Stomach smooth muscle (tissue), 2 donors: ENCODE data around the gene TRIM72.

Experiments
- H3K27ac ChIP-seq: one replicate; pipeline ENCODE4 v1.7.0; 2013; ENCODE audit warnings: mild to moderate bottlenecking, low read length, inconsistent platforms
- H3K27me3 ChIP-seq, 2 donors: one replicate each; pipeline ENCODE4 v1.7.0; 2013; ENCODE audit warnings: low read length in 2 of 2; ENCODE audit not compliant: insufficient read depth in 2 of 2, control insufficient read depth in 1 of 2
- H3K36me3 ChIP-seq, 2 donors: one replicate each; pipeline ENCODE4 v1.7.0; 2013; ENCODE audit warnings: low read length in 2 of 2; ENCODE audit not compliant: control insufficient read depth in 2 of 2, insufficient read depth in 2 of 2
- H3K4me1 ChIP-seq: one replicate; pipeline ENCODE4 v1.7.0; 2013; ENCODE audit warnings: low read length; ENCODE audit not compliant: control insufficient read depth, insufficient read depth
- H3K4me3 ChIP-seq, 2 donors: one replicate each; pipeline ENCODE4 v1.7.0; 2013; ENCODE audit warnings: low read length in 2 of 2
- H3K9ac ChIP-seq, 2 donors: one replicate each; pipeline ENCODE4 v1.7.0; 2013; ENCODE audit warnings: low read length in 2 of 2, mild to moderate bottlenecking in 1 of 2
- H3K9me3 ChIP-seq, 2 donors: one replicate each; pipeline ENCODE4 v1.7.0; 2013; ENCODE audit warnings: low read length in 2 of 2; ENCODE audit not compliant: control insufficient read depth in 2 of 2
- donor health status: healthy.
- donor health status: Pancreatic carcinoma.

Gene TRIM72

DNA sequence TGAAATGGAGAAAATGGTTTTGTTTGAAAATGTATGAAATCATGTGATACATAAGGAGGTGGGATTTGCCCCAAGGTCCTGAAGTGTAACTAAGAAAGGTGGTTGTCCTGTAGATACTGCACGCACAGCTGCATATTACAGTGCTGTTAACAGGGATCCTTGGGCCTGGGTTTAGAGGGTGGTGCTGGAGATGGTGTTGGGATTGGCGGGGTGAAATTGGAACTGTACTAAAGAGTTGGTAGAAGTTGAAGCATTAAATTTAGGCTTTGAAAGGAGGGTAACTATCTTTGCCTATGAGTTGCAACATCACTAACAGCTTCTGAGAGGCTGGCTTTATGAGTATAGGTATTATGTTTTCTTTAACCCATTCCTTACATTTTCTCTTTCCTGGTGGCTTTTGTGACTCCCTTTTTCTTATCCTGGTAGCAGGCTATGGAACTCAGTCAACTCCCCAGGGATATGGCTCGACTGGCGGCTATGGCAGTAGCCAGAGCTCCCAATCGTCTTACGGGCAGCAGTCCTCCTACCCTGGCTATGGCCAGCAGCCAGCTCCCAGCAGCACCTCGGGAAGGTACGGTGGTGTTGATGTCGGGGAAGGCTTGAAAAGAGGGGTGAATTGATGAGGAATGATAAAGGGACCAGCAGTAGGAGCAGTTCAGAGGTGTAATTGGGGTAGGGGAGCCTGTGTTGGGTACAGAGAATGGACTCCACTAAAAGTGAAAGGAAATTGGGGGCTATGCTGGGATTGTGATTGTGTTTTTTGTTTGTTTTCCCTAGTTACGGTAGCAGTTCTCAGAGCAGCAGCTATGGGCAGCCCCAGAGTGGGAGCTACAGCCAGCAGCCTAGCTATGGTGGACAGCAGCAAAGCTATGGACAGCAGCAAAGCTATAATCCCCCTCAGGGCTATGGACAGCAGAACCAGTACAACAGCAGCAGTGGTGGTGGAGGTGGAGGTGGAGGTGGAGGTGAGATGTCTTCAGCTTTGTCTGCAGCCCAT lies 30.2 kb upstream of the TRIM72 start:
- peaks cover 33% of the 10 kb centered on the region for H3K4me1 ChIP-seq
- no peak overlapping the region for H3K27ac ChIP-seq
- no peak overlapping the region for H3K4me3 ChIP-seq
- H3K9me3 ChIP-seq = no peaks in the 10 kb centered on the region
- peaks cover 51 to 52% of the 10 kb centered on the region in 2 donors for H3K36me3 ChIP-seq
- H3K9ac ChIP-seq = no peak overlapping the region
- H3K27me3 ChIP-seq = no peaks in the 10 kb centered on the region

DNA sequence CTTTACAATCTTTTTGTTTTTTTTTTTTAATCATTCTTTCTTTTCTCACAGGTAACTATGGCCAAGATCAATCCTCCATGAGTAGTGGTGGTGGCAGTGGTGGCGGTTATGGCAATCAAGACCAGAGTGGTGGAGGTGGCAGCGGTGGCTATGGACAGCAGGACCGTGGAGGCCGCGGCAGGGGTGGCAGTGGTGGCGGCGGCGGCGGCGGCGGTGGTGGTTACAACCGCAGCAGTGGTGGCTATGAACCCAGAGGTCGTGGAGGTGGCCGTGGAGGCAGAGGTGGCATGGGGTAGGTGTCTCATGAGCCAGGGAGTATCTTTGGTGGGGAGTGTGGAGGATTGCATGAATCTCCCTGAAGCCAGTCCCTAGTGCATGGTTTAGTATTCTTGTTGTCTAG lies 29.0 kb upstream of the TRIM72 start:
- Histone ChIP-seq H3K27me3 (no peaks in the 10 kb centered on the region), H3K4me3 (no peak overlapping the region), H3K9me3 (no peaks in the 10 kb centered on the region), H3K36me3 (peaks cover 63 to 64% of the 10 kb centered on the region in 2 donors), H3K27ac (no peak overlapping the region), H3K9ac (no peak overlapping the region), H3K4me1 (peaks cover 27% of the 10 kb centered on the region)

DNA sequence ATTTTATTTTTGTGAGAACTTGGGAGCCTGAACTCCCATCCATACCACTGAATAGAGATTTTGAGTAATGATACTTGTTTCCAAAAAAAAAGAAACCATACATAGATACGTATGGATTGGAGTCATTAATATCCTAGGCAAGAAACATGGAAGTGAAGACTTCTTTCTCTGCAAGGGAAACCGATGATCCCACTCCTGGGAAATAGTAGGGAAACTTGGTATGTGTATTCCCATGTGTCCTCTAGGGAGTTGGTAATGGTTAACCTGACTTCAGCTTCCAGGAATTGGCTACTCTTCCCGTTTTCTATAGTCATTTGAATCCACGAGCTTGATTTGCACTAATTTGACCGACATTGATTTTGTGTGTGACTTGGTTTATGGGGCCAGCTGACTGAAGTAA lies 28.6 kb upstream of the TRIM72 start:
- peaks cover 27% of the 10 kb centered on the region for H3K4me1 ChIP-seq
- peaks cover 67 to 68% of the 10 kb centered on the region in 2 donors for H3K36me3 ChIP-seq
- no peak overlapping the region for H3K27ac ChIP-seq

DNA sequence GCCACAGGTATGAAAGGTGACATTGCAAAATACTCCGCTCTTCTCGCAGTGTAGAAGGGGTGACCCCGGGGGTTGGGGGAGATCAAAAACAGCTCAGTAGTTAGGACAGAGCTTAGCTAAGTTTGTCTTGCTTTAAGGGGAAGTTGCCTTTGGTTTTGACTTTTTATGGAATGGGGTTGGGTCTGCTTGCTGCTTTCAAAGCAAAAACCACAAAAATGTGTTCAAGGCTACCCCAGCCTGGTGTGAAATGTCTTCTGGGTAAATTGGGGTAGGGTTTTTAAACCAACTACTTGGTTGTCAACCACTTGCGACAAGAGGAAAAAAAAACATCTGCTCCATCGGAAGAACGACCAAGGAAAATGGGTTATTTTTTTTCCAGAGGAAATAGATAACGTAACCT lies 27.7 kb upstream of the TRIM72 start:
- Histone ChIP-seq H3K27ac (no peak overlapping the region), H3K4me1 (peaks cover 26% of the 10 kb centered on the region), H3K9me3 (no peaks in the 10 kb centered on the region), H3K27me3 (no peaks in the 10 kb centered on the region), H3K36me3 (peaks cover 75 to 76% of the 10 kb centered on the region in 2 donors), H3K9ac (no peak overlapping the region), H3K4me3 (no peak overlapping the region)

More for the DNA sequence above, 28.6 kb upstream of the TRIM72 start:
- Histone ChIP-seq H3K9ac (no peak overlapping the region), H3K4me3 (no peak overlapping the region), H3K9me3 (no peaks in the 10 kb centered on the region), H3K27me3 (no peaks in the 10 kb centered on the region)

DNA sequence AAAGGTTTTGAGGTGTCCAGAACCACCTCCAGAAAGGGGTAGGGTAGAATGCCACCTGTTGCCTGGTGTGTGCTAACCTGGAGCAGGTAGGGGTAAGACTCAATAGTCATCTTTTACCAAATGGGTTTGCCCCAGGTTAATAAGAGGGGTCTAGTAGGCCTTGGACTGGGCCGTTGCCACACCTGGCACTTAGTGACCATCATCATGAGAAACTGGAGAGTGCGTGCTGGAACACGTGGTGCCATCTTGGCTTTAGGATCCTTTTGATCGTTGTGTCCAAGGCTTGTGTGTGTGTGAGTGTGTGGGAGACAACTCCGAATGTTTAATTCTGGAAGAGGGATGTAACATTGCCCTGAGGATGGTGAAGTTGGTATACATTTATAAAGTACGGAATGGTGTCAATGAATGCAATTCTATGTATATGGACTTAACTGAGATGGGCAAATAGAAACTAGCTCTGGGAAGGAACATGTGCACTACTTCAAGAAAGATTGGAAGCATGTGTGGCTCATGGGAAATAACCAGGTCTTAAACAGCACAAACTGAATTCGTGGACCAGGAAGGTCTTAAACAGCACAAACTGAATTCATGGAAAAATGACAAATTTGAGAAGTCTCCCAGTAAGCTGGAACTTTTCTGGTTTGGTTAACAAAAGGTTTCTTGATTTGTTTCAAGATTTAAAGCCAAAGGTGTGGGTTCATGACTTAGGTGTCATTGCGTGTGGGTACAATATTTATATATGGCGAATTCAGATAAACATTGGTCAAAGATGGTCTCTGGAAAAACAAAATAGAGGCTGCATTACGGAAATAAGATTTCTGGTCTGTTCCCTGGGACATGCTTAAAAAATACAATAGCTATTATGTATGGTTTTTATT lies 26.8 kb upstream of the TRIM72 start:
- H3K9me3 ChIP-seq = no peaks in the 10 kb centered on the region
- peaks cover 85 to 86% of the 10 kb centered on the region in 2 donors for H3K36me3 ChIP-seq
- no peak overlapping the region for H3K27ac ChIP-seq
- no peak overlapping the region for H3K9ac ChIP-seq
- no peaks in the 10 kb centered on the region for H3K27me3 ChIP-seq
- H3K4me3 ChIP-seq = no peak overlapping the region
- peaks cover 16% of the 10 kb centered on the region for H3K4me1 ChIP-seq

DNA sequence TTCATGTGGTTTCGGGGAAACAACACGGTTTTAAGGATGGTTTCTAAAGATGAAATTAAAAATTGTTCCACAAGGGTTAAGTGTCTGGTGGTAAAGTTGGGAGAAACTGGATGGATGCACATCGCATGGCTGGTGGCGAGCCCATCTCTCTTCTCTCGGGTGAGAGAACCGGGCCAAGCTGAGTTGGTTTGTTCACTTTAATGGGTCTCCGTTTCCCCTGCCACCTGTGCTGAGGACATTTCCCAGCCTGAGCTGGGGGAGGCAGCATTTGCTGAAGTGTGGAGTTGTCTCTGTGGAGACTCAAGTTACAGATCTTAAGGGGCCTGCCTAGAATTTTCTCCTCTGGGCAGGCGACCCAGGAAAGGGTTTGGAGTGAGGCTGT lies 26.1 kb upstream of the TRIM72 start:
- no peaks in the 10 kb centered on the region for H3K9me3 ChIP-seq
- H3K4me1 ChIP-seq = peaks cover 10% of the 10 kb centered on the region
- no peak overlapping the region for H3K4me3 ChIP-seq
- no peaks in the 10 kb centered on the region for H3K27me3 ChIP-seq
- H3K9ac ChIP-seq = no peak overlapping the region
- H3K36me3 ChIP-seq = peaks cover 86 to 89% of the 10 kb centered on the region in 2 donors
- H3K27ac ChIP-seq = no peak overlapping the region

DNA sequence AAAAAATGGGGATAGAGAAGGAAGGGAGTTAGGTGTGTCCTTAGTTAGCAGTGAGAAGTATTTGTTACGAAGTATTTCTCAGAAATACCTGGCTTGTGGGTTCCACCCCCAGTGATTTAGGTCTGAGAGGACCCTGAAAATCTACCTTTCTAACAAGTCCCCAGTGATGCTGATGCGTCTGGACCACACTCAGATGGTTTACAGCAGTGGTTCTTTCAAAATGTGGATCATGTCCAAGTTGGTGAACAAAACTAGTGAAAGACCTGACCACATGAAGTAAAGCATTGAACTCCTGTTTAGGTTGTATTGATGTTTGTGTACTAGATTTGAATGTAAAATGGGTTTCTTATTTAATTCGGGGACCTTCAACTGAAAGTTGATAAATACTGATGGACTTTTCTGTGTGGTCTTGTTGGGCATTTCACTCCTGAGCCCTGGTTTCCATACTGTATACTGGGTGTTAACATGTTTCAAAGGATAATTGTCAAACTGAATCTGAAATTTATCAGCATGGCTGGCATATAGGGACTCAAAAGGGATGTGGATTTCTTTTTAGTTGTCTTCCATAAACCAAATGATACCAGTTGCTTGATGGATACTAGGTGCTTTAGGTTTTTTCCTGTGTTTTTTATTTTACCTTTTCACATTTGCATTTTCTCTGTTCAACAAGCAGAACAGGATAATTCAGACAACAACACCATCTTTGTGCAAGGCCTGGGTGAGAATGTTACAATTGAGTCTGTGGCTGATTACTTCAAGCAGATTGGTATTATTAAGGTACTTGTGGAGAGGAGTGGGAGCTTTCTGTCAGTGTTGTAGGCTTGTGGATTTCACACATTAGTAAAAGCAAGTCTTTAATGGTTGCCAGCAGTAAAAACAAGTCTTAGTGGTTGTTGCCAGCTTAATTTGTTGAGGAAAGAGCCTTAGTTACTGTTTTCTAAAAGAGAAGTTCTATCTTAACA lies 25.2 kb upstream of the TRIM72 start:
- no peak overlapping the region for H3K9ac ChIP-seq
- no peaks in the 10 kb centered on the region for H3K27me3 ChIP-seq
- no peaks in the 10 kb centered on the region for H3K9me3 ChIP-seq
- no peak overlapping the region for H3K27ac ChIP-seq
- peaks cover 5% of the 10 kb centered on the region for H3K4me1 ChIP-seq
- peaks cover 86 to 87% of the 10 kb centered on the region in 2 donors for H3K36me3 ChIP-seq
- H3K4me3 ChIP-seq = no peak overlapping the region

DNA sequence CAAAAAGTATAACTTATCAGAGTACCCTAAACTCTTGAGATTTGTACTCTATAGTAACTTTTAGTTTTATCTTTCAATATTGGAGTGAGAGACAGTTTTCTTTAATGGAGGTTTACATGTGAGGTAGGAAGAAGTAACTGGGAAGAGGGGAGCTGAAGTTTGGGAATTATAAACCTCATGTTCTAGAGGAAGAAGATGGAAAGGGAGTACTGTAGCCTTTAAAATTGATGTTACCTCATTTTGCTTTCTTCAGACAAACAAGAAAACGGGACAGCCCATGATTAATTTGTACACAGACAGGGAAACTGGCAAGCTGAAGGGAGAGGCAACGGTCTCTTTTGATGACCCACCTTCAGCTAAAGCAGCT lies 24.5 kb upstream of the TRIM72 start:
- Histone ChIP-seq H3K4me3 (no peak overlapping the region), H3K9me3 (no peaks in the 10 kb centered on the region), H3K36me3 (peaks cover 85 to 88% of the 10 kb centered on the region in 2 donors), H3K4me1 (no peaks in the 10 kb centered on the region), H3K27me3 (no peaks in the 10 kb centered on the region), H3K27ac (no peak overlapping the region), H3K9ac (no peak overlapping the region)

DNA sequence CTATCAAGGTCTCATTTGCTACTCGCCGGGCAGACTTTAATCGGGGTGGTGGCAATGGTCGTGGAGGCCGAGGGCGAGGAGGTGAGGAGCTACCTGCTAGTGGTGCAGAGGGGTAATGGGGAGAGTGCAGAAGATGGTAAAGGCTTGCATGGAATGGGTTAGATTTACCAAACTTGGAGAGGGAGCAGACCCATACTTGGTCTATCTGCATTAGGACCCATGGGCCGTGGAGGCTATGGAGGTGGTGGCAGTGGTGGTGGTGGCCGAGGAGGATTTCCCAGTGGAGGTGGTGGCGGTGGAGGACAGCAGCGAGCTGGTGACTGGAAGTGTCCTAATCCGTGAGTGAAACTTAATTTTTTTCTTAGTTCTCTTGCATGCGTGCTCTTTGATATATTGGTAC lies 23.9 kb upstream of the TRIM72 start:
- H3K4me1 ChIP-seq = no peaks in the 10 kb centered on the region
- H3K27me3 ChIP-seq = no peaks in the 10 kb centered on the region
- no peak overlapping the region for H3K27ac ChIP-seq
- peaks cover 85 to 92% of the 10 kb centered on the region in 2 donors for H3K36me3 ChIP-seq
- no peak overlapping the region for H3K4me3 ChIP-seq
- no peaks in the 10 kb centered on the region for H3K9me3 ChIP-seq
- H3K9ac ChIP-seq = no peak overlapping the region
